Skeletal muscle tissue (tissue), 2 donors: ENCODE measurements around the gene BTG3. TPM values are rescaled to one million over a fixed set of nuclear protein-coding genes. Genes with fewer than 3 reads are reported as not detected.

Experiments
- small RNA-seq: library from RNA; depleted of rRNA; stranded (forward); fragments of <200 nt; gene quantifications from one replicate; pipeline ENCODE3, GENCODE V24; 2014
- total RNA-seq: library from RNA; depleted of rRNA; stranded (reverse); fragments of >200 nt; gene quantifications from one replicate; pipeline ENCODE4 v1.2.3, GENCODE V29; 2014

BTG3 gene
- total RNA-seq, 1 donor from 2014 or later, result 21.4 TPM

Small RNAs within 50 kb of the gene (small RNA-seq; reads per million reads assigned to genes)
- gene RF00019, result not detected

Other genes with a start within 250 kb of the BTG3 start
- 0.52 TPM for gene CXADR, start 99.9 kb downstream of the BTG3 start, total RNA-seq
- gene C21orf91, start 206.5 kb upstream of the BTG3 start, total RNA-seq, result 9.9 TPM